ENCODE results near the gene STEAP1B. TPM values are rescaled to one million over a fixed set of nuclear protein-coding genes. Genes with fewer than 3 reads are reported as not detected.
A peak's percentile ranks its signal among the peaks of the same experiment; 100 is the strongest.

STEAP1B gene
- total RNA-seq, 2 experiments from 2014 or later, result 0.69 to 2.1 TPM

DNA sequence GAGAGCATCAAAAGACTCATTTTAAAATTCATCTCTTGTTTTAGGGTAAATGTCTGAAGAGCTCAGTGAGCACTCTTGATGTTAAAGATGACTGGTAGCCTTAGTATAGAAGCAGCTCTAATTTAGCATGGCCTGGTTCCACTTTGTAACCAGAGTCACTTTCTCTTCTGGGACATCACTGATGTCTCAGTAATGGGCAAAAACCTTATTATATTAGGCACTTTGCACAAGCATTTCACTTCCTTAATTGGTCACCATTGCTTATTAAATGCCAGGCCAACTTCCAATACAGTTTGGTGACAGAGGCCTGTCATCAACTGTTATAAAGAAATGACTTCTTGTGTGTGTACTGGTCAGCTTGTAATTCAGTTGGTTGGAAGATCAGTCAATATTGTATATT, 53.0 kb downstream of the STEAP1B start:
- peak; percentile 73 for DNase-seq (ENCODE audit: low spot score)
- H3K4me1 ChIP-seq (ENCODE audit: insufficient read depth, low read length, poor library complexity, severe bottlenecking), result peaks cover 79% of the 10 kb centered on the region
- H3K27ac ChIP-seq (ENCODE audit: low read depth, low read length, poor library complexity, severe bottlenecking), result peak overlapping the region; percentile 98
- peaks cover 6% of the 10 kb centered on the region; the same call in 1 of the 2 replicates for H3K9me3 ChIP-seq (ENCODE audit: low read length)
- BruUV-seq (replicated peaks), result no TSS peak
- peak overlapping the region; percentile 73 for H3K4me2 ChIP-seq (ENCODE audit: low read length)
- peak overlapping the region; percentile 25; the same call in 1 of the 2 replicates for H2AFZ ChIP-seq (ENCODE audit: low read length)
- ChIA-PET POLR2A (interaction anchor here (0.6 to 5.8 kb wide), 9 partner anchors 8 to 114 kb away, joined by 3 to 82 read pairs (median 4); no protein-coding TSS in a partner anchor), CTCF (ENCODE audit: unreplicated experiment) (no interaction called here)
- peak overlapping the region; percentile 51 for H3K4me3 ChIP-seq (ENCODE audit: low read depth, low read length, poor library complexity, severe bottlenecking)
- H3K9me2 ChIP-seq (ENCODE audit: insufficient read depth, low read length), result no peaks in the 10 kb centered on the region
- H3K79me2 ChIP-seq (ENCODE audit: insufficient read depth, low read depth, low read length), result no peaks in the 10 kb centered on the region
- peaks cover 7% of the 10 kb centered on the region for H3K36me3 ChIP-seq (ENCODE audit: insufficient read depth, low read length)
- TF ChIP-seq, protein P1, sequence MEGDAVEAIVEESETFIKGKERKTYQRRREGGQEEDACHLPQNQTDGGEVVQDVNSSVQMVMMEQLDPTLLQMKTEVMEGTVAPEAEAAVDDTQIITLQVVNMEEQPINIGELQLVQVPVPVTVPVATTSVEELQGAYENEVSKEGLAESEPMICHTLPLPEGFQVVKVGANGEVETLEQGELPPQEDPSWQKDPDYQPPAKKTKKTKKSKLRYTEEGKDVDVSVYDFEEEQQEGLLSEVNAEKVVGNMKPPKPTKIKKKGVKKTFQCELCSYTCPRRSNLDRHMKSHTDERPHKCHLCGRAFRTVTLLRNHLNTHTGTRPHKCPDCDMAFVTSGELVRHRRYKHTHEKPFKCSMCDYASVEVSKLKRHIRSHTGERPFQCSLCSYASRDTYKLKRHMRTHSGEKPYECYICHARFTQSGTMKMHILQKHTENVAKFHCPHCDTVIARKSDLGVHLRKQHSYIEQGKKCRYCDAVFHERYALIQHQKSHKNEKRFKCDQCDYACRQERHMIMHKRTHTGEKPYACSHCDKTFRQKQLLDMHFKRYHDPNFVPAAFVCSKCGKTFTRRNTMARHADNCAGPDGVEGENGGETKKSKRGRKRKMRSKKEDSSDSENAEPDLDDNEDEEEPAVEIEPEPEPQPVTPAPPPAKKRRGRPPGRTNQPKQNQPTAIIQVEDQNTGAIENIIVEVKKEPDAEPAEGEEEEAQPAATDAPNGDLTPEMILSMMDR (conservative IDR thresholded peaks at IDR 0.05; ENCODE audit: low read length), result no peak
- TF ChIP-seq EZH2phosphoT487 (IDR thresholded peaks at IDR 0.05; ENCODE audit: borderline replicate concordance, low read depth, low read length), result no peak
- no peaks in the 10 kb centered on the region for H4K20me1 ChIP-seq (ENCODE audit: insufficient read depth, low read length)
- intact Hi-C loops (cut with micrococcal nuclease; ENCODE audit: unreplicated experiment), result loop anchor here (1.0 to 5.0 kb wide), 3 partner anchors 8 to 500 kb away; partner anchors contain the start of gene CDCA7L

DNA sequence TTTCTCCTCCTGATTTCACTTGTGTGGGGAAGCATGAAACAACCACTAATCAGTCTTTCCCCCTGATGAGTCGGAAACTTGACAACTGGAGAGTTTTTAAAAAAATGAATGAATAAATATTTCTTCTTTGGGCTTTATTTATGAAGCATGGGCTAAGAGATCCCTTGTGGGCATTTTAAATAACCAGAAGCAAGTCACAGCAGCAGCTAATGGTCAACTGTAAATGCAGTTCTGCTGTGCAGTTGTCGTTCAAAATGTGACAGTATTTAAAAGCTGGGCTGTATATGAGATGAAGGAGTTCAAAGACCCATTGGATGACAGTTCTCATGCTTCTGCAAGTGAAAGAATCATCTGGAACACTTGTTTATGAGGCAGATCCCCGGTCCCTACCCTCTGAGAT, 54.1 kb downstream of the STEAP1B start:
- intact Hi-C loops (cut with micrococcal nuclease; ENCODE audit: unreplicated experiment), result loop anchor here (1.0 to 5.0 kb wide), 4 partner anchors 24 to 1029 kb away; partner anchors contain the start of gene CDCA7L
- TF ChIP-seq, protein P1 (conservative IDR thresholded peaks at IDR 0.05; ENCODE audit: low read length), result no peak
- TF ChIP-seq EZH2phosphoT487 (IDR thresholded peaks at IDR 0.05; ENCODE audit: borderline replicate concordance, low read depth, low read length), result no peak
- H2AFZ ChIP-seq (ENCODE audit: low read length), result no peak overlapping the region
- no peaks in the 10 kb centered on the region for H4K20me1 ChIP-seq (ENCODE audit: insufficient read depth, low read length)
- ChIA-PET POLR2A (interaction anchor here (0.6 to 5.8 kb wide), 19 partner anchors 12 to 346 kb away, joined by 3 to 82 read pairs (median 3); no protein-coding TSS in a partner anchor), CTCF (ENCODE audit: unreplicated experiment) (interaction anchor here (0.7 to 1.8 kb wide), 8 partner anchors 10 to 482 kb away, joined by 3 to 15 read pairs (median 4); no protein-coding TSS in a partner anchor)
- H3K9me2 ChIP-seq (ENCODE audit: insufficient read depth, low read length), result no peaks in the 10 kb centered on the region
- peaks cover 82% of the 10 kb centered on the region for H3K4me1 ChIP-seq (ENCODE audit: insufficient read depth, low read length, poor library complexity, severe bottlenecking)
- peak; percentile 43 for DNase-seq (ENCODE audit: low spot score)
- H3K79me2 ChIP-seq (ENCODE audit: insufficient read depth, low read depth, low read length), result no peaks in the 10 kb centered on the region
- peak overlapping the region; percentile 98 for H3K27ac ChIP-seq (ENCODE audit: low read depth, low read length, poor library complexity, severe bottlenecking)
- H3K9me3 ChIP-seq (ENCODE audit: low read length), result 0 out of 2 replicates have a peak, but pooled peaks cover 6% of the 10 kb centered on the region
- peaks cover 10% of the 10 kb centered on the region for H3K36me3 ChIP-seq (ENCODE audit: insufficient read depth, low read length)
- TSS peak; percentile 92 for BruUV-seq (replicated peaks)
- peak overlapping the region; percentile 73 for H3K4me2 ChIP-seq (ENCODE audit: low read length)
- peak overlapping the region; percentile 51 for H3K4me3 ChIP-seq (ENCODE audit: low read depth, low read length, poor library complexity, severe bottlenecking)
